Nephron (organoid): Measurements from ENCODE around the gene ACSF3.
"Not testable (repeated sequence)": the region's sequence is repeated elsewhere in the genome, so short reads cannot be mapped to it uniquely, and the experiment has no call there.

Source experiments
- H3K27ac Mint-ChIP-seq, 3 experiments: 2 replicates each; pipeline ENCODE4 v1.8.0; 2020; ENCODE audit warnings: mixed read lengths in 3 of 3, mild to moderate bottlenecking in 2 of 3, moderate library complexity in 1 of 3
- H3K27me3 Mint-ChIP-seq: 2 replicates; pipeline ENCODE4 v1.8.0; 2021; ENCODE audit warnings: low read depth, mild to moderate bottlenecking, moderate library complexity, mixed read lengths
- H3K36me3 Mint-ChIP-seq: 2 replicates; pipeline ENCODE4 v1.8.0; 2020; ENCODE audit warnings: low read depth, mixed read lengths
- H3K4me1 Mint-ChIP-seq: 2 replicates; pipeline ENCODE4 v1.8.0; 2020; ENCODE audit warnings: mixed read lengths
- H3K4me3 Mint-ChIP-seq, 3 experiments: 2 replicates each; pipeline ENCODE4 v1.8.0; 2020; ENCODE audit warnings: mild to moderate bottlenecking in 3 of 3, mixed read lengths in 3 of 3, moderate library complexity in 2 of 3
- H3K9me3 Mint-ChIP-seq: 2 replicates; pipeline ENCODE4 v1.8.0; 2020; ENCODE audit warnings: mixed read lengths
- TF ChIP-seq, protein P1 (sequence below), 3 experiments: fragments of 200-600 bp; sonication (generic); IDR thresholded peaks; one replicate each; pipeline ENCODE4 v1.5.0; 2021; ENCODE audit warnings: antibody characterized with exemption in 3 of 3; ENCODE audit not compliant: unreplicated experiment in 3 of 3

Gene ACSF3

GRCh38 chr16:89184933-89185794 is 91.5 kb downstream of the ACSF3 start:
- H3K9me3 Mint-ChIP-seq: no peaks in the 10 kb centered on the region
- H3K36me3 Mint-ChIP-seq: peaks cover 8% of the 10 kb centered on the region
- no peak overlapping the region for H3K4me3 Mint-ChIP-seq
- H3K4me1 Mint-ChIP-seq: no peaks in the 10 kb centered on the region
- H3K27ac Mint-ChIP-seq: no peak overlapping the region
- TF ChIP-seq, protein P1, sequence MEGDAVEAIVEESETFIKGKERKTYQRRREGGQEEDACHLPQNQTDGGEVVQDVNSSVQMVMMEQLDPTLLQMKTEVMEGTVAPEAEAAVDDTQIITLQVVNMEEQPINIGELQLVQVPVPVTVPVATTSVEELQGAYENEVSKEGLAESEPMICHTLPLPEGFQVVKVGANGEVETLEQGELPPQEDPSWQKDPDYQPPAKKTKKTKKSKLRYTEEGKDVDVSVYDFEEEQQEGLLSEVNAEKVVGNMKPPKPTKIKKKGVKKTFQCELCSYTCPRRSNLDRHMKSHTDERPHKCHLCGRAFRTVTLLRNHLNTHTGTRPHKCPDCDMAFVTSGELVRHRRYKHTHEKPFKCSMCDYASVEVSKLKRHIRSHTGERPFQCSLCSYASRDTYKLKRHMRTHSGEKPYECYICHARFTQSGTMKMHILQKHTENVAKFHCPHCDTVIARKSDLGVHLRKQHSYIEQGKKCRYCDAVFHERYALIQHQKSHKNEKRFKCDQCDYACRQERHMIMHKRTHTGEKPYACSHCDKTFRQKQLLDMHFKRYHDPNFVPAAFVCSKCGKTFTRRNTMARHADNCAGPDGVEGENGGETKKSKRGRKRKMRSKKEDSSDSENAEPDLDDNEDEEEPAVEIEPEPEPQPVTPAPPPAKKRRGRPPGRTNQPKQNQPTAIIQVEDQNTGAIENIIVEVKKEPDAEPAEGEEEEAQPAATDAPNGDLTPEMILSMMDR (IDR thresholded peaks at IDR 0.05; ENCODE audit: unreplicated experiment in 3 of 3): no peak
- peaks cover 35% of the 10 kb centered on the region for H3K27me3 Mint-ChIP-seq

GRCh38 chr16:89185887-89186592 is 92.4 kb downstream of the ACSF3 start:
- not testable (repeated sequence) for H3K4me1 Mint-ChIP-seq, H3K4me3 Mint-ChIP-seq, H3K36me3 Mint-ChIP-seq, H3K9me3 Mint-ChIP-seq, H3K27ac Mint-ChIP-seq
- H3K27me3 Mint-ChIP-seq: peaks cover 33% of the 10 kb centered on the region

GRCh38 chr16:89186593-89187031 is 93.0 kb downstream of the ACSF3 start:
- not testable (repeated sequence) for H3K27ac Mint-ChIP-seq, H3K4me3 Mint-ChIP-seq, H3K9me3 Mint-ChIP-seq, H3K36me3 Mint-ChIP-seq, H3K4me1 Mint-ChIP-seq
- peaks cover 36% of the 10 kb centered on the region for H3K27me3 Mint-ChIP-seq

- Mint-ChIP-seq H3K27me3 (peaks cover 36% of the 10 kb centered on the region), H3K9me3 (no peaks in the 10 kb centered on the region), H3K27ac (no peak overlapping the region), H3K4me3 (no peak overlapping the region), H3K36me3 (peaks cover 8% of the 10 kb centered on the region), H3K4me1 (no peaks in the 10 kb centered on the region)
- TF ChIP-seq, protein P1 (IDR thresholded peaks at IDR 0.05; ENCODE audit: unreplicated experiment in 3 of 3): no peak
Observed at GRCh38 chr16:89187032-89187769, 93.5 kb downstream of the ACSF3 start.

DNA sequence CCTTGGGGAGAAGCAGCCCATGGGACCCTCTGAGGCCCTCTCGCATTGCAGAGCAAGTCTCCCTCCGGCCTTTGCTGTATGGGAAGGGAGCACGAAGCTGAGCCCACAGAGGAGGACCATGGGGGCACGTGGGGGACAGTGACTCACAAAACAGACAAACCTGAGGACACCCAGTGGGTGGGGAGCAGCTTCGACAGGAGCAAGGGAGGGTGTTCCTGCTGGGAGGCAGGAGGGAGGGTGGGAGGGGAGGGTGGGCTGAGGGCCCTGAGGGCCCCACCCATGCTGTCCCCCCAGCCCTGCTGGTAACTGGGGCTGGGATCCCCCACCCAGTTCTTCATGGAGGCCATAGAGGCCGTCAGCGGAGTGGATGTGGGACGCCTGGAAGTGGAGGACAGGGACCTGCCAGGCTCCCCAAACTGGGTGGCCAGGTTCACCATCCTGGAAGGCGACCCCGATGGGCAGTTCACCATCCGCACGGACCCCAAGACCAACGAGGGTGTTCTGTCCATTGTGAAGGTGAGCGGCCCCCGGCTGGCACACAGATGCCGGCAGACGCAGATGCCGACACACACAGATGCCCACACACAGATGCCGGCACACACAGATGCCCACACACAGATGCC is 94.2 kb downstream of the ACSF3 start:
- no peak overlapping the region for H3K4me3 Mint-ChIP-seq
- H3K9me3 Mint-ChIP-seq: no peaks in the 10 kb centered on the region
- TF ChIP-seq, protein P1 (IDR thresholded peaks at IDR 0.05; ENCODE audit: unreplicated experiment in 3 of 3): no peak
- H3K4me1 Mint-ChIP-seq: no peaks in the 10 kb centered on the region
- H3K36me3 Mint-ChIP-seq: peaks cover 8% of the 10 kb centered on the region
- H3K27me3 Mint-ChIP-seq: peaks cover 31% of the 10 kb centered on the region
- H3K27ac Mint-ChIP-seq: no peak overlapping the region

DNA sequence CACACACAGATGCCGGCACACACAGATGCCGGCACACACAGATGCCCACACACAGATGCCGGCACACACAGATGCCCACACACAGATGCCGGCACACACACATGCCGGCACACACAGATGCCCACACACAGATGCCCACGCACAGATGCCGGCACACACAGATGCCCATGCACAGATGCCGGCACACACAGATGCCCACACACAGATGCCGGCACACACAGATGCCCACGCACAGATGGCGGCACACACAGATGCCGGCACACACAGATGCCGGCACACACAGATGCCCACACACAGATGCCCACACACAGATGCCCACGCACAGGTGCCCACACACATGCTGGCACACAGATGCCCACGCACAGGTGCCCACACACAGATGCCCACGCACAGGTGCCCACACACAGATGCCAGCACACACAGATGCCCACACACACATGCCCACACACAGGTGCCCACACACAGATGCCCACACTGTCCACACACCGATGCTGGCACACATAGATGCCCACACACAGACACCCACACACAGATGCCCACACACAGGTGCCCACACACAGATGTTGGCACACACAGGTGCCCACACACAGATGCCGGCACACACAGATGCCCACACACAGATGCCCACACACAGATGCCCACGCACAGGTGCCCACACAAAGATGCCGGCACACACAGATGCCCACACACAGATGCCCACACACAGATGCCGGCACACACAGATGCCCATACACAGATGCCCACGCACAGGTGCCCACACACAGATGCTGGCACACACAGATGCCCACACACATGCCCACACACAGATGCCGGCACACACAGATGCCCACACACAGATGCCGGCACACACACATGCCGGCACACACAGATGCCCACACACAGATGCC is 95.1 kb downstream of the ACSF3 start:
- not testable (repeated sequence) for H3K36me3 Mint-ChIP-seq, H3K4me3 Mint-ChIP-seq, H3K27ac Mint-ChIP-seq, H3K9me3 Mint-ChIP-seq, H3K4me1 Mint-ChIP-seq
- peaks cover 30% of the 10 kb centered on the region for H3K27me3 Mint-ChIP-seq
